Ammon's horn (tissue), 1 donor: Measurements from ENCODE around the gene MEF2A.

Source experiments
- DNase-seq: peaks from one replicate; pipeline ENCODE4 v3.0.0-alpha.2; 2016; ENCODE audit warnings: low spot score

The MEF2A gene

GRCh38 chr15:99704444-99704838 lies 138.7 kb downstream of the MEF2A start:
- peak; percentile 92 for DNase-seq

DNA sequence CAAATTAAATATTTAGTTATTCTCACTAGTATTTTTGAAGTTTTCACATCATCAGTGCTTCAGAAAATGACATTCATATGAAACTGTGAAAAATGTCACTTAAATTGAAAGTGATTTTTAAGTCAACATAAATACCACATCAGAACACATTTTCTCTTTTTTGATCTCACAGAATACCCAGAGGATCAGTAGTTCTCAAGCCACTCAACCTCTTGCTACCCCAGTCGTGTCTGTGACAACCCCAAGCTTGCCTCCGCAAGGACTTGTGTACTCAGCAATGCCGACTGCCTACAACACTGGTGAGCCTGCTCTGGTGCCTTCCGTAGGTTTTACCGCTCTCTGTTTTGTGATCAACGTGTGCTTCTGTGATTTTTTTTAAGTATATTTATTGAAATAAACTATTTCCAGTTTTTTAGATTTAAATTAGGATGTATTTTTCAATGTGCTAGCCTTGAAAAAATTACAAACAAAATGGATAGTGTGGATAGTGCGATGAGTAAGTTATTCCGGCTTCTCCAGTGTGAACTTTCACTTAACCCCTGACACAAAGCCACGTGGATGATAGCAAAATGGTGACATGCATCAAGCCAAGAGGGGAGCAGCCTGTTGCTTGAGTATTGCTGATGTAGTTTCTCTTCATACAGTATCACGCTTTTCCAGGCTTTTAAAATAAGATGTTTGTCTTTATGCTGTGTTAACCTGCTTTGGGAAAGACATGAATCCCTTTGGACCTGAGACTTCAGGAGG lies 140.9 kb downstream of the MEF2A start:
- no peak for DNase-seq

DNA sequence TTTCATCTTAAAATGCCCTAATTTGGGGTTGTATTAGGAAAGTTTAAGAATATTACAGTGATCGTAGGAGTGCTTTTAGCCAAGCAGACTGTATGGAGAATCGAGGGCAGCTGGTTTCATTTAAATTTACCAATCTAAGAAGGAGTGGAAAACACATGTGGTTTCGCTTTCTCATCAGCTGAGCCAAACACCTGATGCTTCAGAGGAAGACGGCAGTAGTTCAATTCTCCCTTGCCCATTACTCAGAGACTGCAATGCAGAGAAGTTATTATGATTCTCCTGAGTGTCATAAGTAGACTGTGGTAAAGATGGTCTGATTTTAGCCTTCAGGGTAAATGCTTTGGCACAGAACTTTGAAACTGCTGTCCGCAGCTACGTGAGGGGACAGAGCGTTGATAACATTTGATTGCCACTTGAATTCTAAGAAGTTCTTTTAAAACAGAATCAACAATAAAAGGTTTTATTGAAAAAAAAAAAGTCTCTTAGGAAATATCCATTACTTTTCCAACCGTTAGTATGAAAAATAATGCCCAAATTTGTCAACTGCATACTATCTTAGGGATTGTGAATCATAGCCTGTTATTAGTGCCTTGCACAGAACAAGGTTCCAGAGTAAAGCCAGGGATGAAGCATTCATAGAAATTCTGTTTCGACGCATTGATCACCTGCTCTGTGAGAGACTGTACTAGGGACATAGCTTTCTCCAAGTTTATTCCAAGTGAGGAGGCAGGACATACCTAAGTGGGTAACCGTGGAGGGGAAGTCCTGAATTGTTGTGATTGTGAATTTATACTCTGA lies 141.9 kb downstream of the MEF2A start:
- no peak for DNase-seq

DNA sequence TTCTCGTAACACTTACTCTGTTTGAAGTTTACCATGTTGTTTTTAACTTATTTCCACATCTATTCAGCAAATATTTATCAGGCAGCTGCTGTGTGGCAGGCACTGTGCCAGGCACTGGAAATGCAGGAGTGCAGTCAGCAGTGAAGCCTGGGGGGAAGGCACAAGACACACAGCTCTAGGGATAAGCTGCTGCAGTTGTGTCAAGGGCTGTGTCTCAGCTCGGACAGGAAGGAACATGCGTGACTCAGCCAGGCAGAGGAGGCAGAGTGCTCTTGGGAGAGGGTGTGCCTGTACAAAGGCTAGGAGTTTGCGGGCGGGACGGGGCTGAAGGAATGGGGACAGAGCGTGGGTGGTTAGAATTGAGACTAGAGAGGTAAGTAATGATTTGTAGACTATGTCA lies 142.8 kb downstream of the MEF2A start:
- DNase-seq = peak; percentile 59

DNA sequence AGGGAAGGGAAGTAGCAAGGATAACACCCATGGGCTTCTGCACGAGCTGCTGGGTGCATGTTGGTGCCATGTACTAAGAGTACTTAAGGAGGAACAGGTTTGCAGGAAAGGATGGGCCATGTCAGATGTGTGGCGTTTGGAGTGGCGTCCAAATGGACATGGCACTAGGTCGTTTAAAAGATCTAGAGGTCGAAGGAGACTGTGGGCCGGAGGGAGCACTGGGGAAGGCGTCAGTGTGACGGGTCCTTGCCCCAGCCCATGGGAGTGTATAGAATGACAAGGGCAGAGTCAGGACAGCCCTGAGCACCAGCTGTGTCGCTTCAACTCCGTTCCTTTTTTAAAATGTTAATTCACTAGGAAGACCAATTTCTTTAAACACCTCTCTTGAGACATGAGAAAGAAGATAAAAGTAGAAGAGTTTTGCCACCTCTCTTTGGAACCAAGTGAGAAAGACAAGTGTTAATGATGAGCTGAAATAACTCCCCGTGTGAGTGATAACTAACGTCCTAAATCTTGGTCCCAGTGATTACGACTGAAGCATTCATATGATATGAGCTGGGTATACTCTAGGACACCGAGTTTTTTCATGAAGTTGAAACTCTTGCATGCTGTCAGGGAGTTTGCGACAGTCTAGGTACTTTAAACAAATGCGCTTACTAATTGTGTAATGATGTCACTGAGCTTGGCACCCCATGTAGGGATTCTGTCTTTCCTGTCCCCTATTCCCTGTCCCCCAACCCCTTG lies 143.6 kb downstream of the MEF2A start:
- no peak for DNase-seq

- no peak for DNase-seq
Observed at GRCh38 chr15:99711625-99712024, 145.8 kb downstream of the MEF2A start.

DNA sequence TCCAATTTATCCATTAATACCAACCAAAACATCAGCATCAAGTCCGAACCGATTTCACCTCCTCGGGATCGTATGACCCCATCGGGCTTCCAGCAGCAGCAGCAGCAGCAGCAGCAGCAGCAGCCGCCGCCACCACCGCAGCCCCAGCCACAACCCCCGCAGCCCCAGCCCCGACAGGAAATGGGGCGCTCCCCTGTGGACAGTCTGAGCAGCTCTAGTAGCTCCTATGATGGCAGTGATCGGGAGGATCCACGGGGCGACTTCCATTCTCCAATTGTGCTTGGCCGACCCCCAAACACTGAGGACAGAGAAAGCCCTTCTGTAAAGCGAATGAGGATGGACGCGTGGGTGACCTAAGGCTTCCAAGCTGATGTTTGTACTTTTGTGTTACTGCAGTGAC lies 146.6 kb downstream of the MEF2A start:
- no peak for DNase-seq

DNA sequence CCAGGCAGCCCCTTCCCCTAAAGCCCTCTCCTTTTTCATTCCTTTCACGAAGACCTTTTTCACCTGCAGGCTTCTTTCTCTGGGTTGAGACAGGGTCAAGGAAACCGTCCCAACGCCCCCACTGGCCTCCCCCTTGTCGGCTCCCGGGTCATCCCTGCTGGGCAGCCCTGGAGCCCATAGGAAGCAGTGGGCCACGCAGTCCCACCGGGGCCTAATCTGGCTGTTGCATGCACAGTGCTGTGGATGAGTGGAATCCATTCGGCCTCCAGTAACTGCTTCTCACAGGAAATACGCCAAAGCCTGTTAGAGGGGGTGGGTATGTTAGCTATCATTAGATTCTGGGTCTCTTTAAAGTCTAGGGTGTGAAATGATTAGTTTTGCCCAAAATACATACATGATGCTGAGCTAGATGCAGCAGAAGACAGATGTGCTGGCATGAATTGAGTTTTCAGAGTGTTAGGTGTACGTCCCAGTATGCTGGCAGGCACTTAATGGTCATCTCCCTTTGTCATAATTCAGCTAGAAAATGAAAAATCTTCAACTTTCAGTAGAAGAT lies 150.8 kb downstream of the MEF2A start:
- DNase-seq = no peak

DNA sequence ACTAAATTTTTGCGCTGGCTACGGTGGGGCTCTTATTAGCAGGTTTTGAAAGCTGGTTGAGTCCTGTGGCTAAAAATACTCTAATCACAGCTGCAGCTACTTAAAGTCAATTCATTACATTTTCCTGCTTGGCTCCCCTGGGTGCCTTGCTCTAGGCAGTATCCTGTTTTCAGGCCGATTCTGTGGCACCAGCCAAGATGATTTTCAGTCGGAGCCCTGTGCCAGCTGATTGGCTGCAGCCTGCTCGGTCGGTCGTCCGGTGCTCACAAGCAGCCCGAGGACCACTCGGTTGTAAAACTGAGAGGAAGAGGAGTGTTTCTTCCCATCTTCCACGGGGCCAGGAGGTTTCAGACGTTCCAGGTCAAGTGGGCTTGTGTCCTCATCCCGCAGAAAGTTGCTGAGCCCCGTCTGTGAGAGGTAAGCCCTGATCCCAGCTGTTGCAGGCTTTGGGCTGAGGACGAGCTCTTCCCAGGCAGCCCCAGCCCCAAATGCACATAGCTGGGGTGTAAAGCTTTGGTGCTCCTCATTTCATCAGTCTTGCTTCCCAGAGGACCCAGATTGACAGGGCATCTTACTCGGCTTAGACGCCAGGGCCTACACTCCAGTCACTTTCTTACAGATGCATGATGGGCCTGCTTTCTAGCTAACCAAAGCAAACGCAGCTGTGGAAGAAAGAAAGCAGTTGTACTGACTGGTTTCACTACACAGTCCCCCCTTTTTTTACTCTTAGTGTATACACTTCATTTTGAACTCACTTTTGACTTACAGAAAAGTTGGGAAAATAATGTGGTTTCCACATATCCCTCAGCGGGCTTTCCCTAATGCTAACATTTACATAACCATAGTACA lies 151.6 kb downstream of the MEF2A start:
- DNase-seq = peak; percentile 31

- DNase-seq = no peak
Observed at GRCh38 chr15:99718421-99718820, 152.6 kb downstream of the MEF2A start.

DNA sequence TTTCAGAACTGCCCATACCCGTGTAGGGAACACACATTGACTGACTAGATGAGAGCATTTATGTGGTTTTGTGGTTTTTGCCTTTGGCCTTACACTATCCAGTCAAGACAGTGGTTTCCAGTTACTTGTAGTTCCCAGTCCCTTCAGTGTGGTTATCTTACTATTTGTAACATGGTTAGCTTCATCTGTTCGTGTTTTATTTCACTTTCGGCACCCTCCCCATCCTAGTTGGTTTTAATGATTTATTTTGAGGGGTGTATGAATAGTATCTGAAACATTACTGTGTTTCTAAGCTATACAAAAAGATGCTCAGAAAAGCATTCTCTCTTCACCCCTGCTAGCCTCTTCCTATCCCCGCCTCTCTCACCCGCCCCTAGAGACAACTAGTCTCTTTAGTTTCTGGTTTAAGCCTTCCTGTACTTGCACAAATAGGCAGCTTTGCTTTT lies 153.3 kb downstream of the MEF2A start:
- DNase-seq = no peak

DNA sequence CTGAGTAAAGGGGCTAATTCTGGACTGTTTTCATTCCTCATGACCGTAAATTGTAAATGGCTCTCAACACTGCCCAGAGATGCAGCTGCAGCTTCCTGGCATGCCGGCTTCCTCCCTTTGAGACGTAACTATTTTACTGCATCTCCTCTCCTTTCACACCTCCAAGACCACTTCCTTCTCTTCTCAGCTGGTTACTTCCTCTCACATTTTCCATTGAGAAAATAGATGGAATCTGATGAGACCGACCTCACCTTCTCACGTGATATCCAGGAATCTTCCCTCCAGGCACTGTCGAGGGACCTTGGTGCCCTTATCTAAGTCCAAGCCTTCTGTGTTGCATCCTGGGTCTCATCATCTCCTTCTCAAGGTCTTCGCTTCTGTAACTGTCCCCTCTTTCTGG lies 154.7 kb downstream of the MEF2A start:
- no peak for DNase-seq

- DNase-seq = no peak
Observed at GRCh38 chr15:99721104-99721778, 155.5 kb downstream of the MEF2A start.

GRCh38 chr15:99721896-99722295 lies 156.1 kb downstream of the MEF2A start:
- DNase-seq = no peak

GRCh38 chr15:99722406-99722805 lies 156.6 kb downstream of the MEF2A start:
- DNase-seq = no peak

DNA sequence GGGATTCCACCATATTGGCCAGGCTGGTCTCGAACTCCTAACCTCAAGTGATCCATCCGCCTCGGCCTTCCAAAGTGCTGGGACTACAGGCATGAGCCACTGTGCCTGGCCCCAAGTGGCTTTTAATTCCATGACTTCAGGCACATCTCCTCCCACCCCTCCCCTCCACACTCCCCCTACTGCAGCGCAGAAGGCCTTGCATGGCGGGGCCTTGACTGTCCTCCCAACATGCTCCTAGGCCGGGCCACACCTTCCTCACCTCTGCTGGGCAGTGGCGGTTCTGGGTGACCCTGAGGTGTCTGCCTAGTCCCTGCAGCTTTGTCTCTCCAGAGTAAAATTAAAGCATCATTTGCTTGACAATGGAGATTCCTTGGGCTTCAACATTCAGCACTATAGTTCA lies 160.5 kb downstream of the MEF2A start:
- no peak for DNase-seq

DNA sequence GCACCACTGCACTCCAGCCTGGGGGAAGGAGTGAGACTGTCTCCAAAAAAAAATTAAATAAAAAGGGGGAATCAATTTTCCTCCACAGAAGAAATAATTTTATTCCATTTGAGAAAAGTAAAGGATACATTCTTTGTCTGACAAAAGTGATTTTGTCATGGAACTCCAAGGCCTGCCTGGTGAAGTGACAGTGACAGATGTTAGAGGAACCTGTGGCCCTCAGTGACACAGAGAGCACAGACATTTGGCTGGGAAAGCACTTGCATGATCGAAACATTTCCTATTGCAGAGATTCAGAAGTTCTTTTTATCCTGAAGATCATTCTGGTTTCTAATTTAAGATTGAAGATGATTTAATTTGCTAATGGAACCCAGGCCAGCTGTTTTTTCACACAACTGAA lies 161.5 kb downstream of the MEF2A start:
- no peak for DNase-seq

- no peak for DNase-seq
Observed at GRCh38 chr15:99727733-99728132, 161.9 kb downstream of the MEF2A start.

- no peak for DNase-seq
Observed at GRCh38 chr15:99728916-99729315, 163.1 kb downstream of the MEF2A start.

- DNase-seq = no peak
Observed at GRCh38 chr15:99729327-99729726, 163.5 kb downstream of the MEF2A start.

DNA sequence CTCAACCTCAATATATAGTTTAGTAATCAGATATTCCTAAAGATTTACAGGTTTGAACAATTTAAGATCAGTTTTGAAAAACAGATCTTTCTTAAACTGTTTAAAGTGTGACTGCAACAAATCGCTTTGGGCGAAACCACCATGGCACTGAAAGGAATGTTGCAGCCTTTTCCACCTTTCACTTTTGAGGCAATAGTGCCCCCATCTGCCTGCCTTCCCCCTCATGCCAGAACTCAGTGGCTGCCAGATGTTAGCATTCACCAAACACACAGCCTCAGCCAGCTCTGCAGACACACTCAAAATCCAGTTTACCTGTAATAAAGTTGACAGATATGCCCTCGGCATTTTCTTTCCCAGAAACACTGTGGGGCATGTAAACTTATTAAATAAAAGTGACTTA lies 164.1 kb downstream of the MEF2A start:
- peak; percentile 74 for DNase-seq
